ENCODE data around the gene PTPRN2. TPM values are rescaled to one million over a fixed set of nuclear protein-coding genes. Genes with fewer than 3 reads are reported as not detected.

Gene PTPRN2
- total and polyA plus RNA-seq, 2 of the 8 experiments (the other 6 are each of a cell fraction or from before 2014, with no cell fraction given) = 2.6 to 4.5 TPM

GRCh38 chr7:157669768-157670351 lies 917.8 kb downstream of the PTPRN2 start:
- Histone ChIP-seq H2BK15ac (ENCODE audit: low read length) (no peak overlapping the region), H2BK5ac (ENCODE audit: low read depth, low read length) (no peak overlapping the region), H3K4me2 (ENCODE audit: insufficient read depth in 1 of 2, low read depth in 2 of 2, low read length in 2 of 2) (no peak overlapping the region), H3K27ac (ENCODE audit: low read depth, low read length) (no peak overlapping the region), H3K4me3 (ENCODE audit: extremely low read depth in 1 of 4, insufficient read depth in 2 of 4, low read depth in 3 of 4, low read length in 4 of 4) (no peak overlapping the region), H2BK120ac (replicated peaks; ENCODE audit: low read depth, low read length) (no peak overlapping the region), H4K20me1 (replicated peaks in 1 of 2; ENCODE audit: control insufficient read depth in 1 of 2, insufficient read depth in 2 of 2, low read length in 2 of 2) (no peaks in the 10 kb centered on the region), H3K23ac (ENCODE audit: insufficient read length) (no peak overlapping the region), H4K8ac (ENCODE audit: extremely low read depth, insufficient read depth, low read length) (no peak overlapping the region), H2BK20ac (ENCODE audit: low read length) (no peak overlapping the region), H3K14ac (ENCODE audit: insufficient read length) (no peak overlapping the region), H3K56ac (replicated peaks; ENCODE audit: insufficient read length, low read depth, low read length) (no peak overlapping the region), H4K5ac (ENCODE audit: insufficient read length, low read depth, low read length) (no peak overlapping the region), H2BK12ac (ENCODE audit: low read depth, low read length) (no peak overlapping the region), H3K23me2 (ENCODE audit: low read depth, low read length) (no peaks in the 10 kb centered on the region), H3K36me3 (ENCODE audit: control insufficient read depth in 2 of 4, insufficient read depth in 4 of 4, low read length in 3 of 4) (no peaks in the 10 kb centered on the region), H2AFZ (ENCODE audit: low read length) (no peak overlapping the region), H3K18ac (ENCODE audit: extremely low read depth, low read length) (no peak overlapping the region; the same call in 1 of the 2 replicates), H3K9ac (replicated peaks in 1 of 4; ENCODE audit: extremely low read depth in 1 of 4, low read depth in 3 of 4, low read length in 3 of 4) (no peak overlapping the region), H3K9me3 (ENCODE audit: insufficient read depth in 2 of 2, low read depth in 1 of 2, low read length in 1 of 2) (no peaks in the 10 kb centered on the region), H4K91ac (replicated peaks; ENCODE audit: insufficient read length, low read length) (no peak overlapping the region), H3K4ac (replicated peaks; ENCODE audit: insufficient read length, low read depth, low read length) (no peak overlapping the region), H3K79me1 (ENCODE audit: low read depth, low read length) (no peaks in the 10 kb centered on the region), H3K27me3 (replicated peaks in 1 of 4; ENCODE audit: control insufficient read depth in 3 of 4, extremely low read depth in 1 of 4, insufficient read depth in 3 of 4, low read length in 3 of 4) (peaks cover 0 to 2% (median under 1%) of the 10 kb centered on the region in 4 experiments; a peak in 1 of 7 replicates), H3K4me1 (replicated peaks in 1 of 4; ENCODE audit: control insufficient read depth in 3 of 4, insufficient read depth in 4 of 4, low read length in 3 of 4) (peaks cover 0 to 9% (median 4%) of the 10 kb centered on the region in 4 experiments; a peak in 3 of 7 replicates), H2AK5ac (ENCODE audit: low read depth, low read length) (no peak overlapping the region), H3K79me2 (ENCODE audit: control insufficient read depth in 1 of 2, insufficient read depth in 2 of 2, low read length in 2 of 2) (no peaks in the 10 kb centered on the region)
- no peak for TF ChIP-seq GABPA (IDR thresholded peaks at IDR 0.05; ENCODE audit: borderline replicate concordance, insufficient read depth, low read length)
- TF ChIP-seq CHD2 (IDR thresholded peaks at IDR 0.05; ENCODE audit: low read length) = no peak
- no peak for TF ChIP-seq NRF1 (IDR thresholded peaks at IDR 0.05; ENCODE audit: low read depth, low read length)
- TF ChIP-seq BACH1 (IDR thresholded peaks at IDR 0.05; ENCODE audit: low read length) = no peak
- no peak for TF ChIP-seq ZNF274 (IDR thresholded peaks at IDR 0.05; ENCODE audit: borderline replicate concordance, extremely low read depth, low read length)
- no peak for TF ChIP-seq CREB1 (IDR thresholded peaks at IDR 0.05)
- TF ChIP-seq TBP (IDR thresholded peaks at IDR 0.05; ENCODE audit: low read depth, low read length) = no peak
- TF ChIP-seq NANOG (IDR thresholded peaks at IDR 0.05; ENCODE audit: insufficient read depth, low read depth, low read length, poor library complexity, severe bottlenecking) = no peak
- TF ChIP-seq BRCA1 (IDR thresholded peaks at IDR 0.05; ENCODE audit: low read depth, low read length) = no peak
- no peak for TF ChIP-seq POU5F1 (IDR thresholded peaks at IDR 0.05; ENCODE audit: low read depth, low read length)
- TF ChIP-seq JUN (IDR thresholded peaks at IDR 0.05; ENCODE audit: low read depth, low read length) = no peak
- no peak for TF ChIP-seq RFX5 (IDR thresholded peaks at IDR 0.05; ENCODE audit: borderline replicate concordance, low read depth, low read length)
- TF ChIP-seq CBX5 (IDR thresholded peaks at IDR 0.05; ENCODE audit: low read depth, low read length) = no peak
- CTCF ChIA-PET (ENCODE audit: partially characterized antibody) = no interaction called here
- DNase-seq (ENCODE audit: low read depth in 1 of 2, low spot score in 2 of 2) (no peak), FAIRE-seq (no peak)
- POLR2A ChIA-PET (ENCODE audit: partially characterized antibody) = interaction anchor here (0.6 kb wide), 1 partner anchor 1006 kb away, joined by 4 read pairs; no protein-coding TSS in a partner anchor
- WGBS, 2 experiments (ENCODE audit: extremely low coverage in 1 of 2, insufficient coverage in 1 of 2, insufficient read length in 1 of 2, insufficient replicate concordance in 2 of 2, low coverage in 1 of 2, low lambda C conversion rate in 2 of 2, missing lambda C conversion rate in 1 of 2) = 76% methylated on average over 32 of the region's 33 CpGs; no CpG with 5 or more reads in 1 of the 2 experiments

Measured in H1 (cell line).